Pons (tissue), 1 donor: ENCODE data around the gene NDRG2.

Experiments used
- DNase-seq: peaks from one replicate; pipeline ENCODE4 v3.0.0-alpha.2; 2016; ENCODE audit warnings: low spot score

Gene NDRG2

DNA sequence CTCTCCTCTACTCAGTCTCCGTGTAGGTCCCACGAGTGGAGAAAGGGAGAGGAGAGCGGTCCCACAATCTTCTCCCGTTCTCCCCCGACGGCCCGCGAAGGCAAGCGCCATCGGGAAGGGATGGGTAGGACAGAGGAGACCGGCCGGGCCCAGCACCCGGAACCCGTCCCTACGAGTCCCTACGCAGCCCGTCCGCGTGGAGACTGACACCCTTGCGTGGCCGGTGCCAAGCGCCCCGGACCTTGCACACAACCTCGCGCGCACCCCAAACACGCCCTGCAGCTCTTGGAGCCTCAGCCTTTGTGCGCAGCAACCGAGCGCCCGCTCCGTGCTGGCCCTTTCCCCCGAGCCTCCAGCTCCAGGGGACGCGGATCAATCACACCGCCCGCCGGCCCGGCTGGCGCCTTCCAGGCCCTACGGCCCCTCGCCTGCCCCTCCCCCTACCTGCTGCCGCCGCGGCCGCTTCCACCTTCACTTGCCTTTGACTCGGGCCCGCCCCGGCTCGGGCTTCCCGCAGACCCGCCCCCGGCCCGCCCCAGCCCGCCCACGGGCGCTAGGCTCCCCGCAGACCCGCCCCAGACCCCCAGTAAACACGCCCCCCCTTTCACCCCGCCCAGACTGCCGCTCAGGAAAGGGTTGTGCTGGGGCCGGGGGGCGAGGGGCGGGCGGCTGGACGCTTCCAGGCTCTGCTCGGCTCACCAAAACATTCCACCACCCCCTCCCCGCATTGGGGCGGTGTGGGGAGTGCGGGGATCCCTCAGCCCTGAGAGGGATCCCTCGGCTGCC lies at the start of gene NDRG2:
NDRG2 (minus strand) TSS at position 477 of the 786 bp plus-strand sequence. CDS start 1,746 bp downstream, outside the sequence.
- peak; percentile 64 for DNase-seq

DNA sequence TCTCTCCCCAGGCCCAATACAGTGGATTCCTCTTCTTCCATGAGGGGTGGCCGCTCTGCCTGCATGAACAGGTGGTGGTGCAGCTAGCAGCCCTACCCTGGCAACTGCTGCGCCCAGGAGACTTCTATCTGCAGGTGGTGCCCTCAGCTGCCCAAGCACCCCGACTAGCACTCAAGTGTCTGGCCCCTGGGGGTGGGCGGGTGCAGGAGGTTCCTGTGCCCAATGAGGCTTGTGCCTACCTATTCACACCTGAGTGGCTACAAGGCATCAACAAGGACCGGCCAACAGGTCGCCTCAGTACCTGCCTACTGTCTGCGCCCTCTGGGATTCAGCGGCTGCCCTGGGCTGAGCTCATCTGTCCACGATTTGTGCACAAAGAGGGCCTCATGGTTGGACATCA lies 49.1 kb upstream of the NDRG2 start:
- no peak for DNase-seq

DNA sequence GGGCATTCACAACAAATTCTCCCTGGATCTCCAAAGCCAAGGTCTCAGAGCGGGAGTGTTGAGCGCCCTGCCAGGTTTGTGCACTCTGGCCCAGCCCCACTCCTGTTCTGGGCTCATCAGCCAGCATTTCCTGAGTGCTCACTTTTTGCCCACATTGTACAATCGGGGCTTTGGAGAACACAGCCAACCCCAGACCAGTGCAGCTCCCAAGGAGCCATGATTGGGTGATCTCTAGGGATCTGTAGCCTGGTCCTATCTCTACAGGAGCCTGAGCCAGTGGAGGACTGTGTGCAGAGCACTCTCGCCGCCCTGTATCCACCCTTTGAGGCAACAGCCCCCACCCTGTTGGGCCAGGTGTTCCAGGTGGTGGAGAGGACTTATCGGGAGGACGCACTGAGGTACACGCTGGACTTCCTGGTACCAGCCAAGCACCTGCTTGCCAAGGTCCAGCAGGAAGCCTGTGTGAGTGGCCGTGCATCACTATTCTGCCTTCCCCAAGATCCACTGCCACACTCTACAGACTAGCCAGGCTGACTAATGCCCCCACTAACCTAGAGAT lies 48.0 kb upstream of the NDRG2 start:
- no peak for DNase-seq

DNA sequence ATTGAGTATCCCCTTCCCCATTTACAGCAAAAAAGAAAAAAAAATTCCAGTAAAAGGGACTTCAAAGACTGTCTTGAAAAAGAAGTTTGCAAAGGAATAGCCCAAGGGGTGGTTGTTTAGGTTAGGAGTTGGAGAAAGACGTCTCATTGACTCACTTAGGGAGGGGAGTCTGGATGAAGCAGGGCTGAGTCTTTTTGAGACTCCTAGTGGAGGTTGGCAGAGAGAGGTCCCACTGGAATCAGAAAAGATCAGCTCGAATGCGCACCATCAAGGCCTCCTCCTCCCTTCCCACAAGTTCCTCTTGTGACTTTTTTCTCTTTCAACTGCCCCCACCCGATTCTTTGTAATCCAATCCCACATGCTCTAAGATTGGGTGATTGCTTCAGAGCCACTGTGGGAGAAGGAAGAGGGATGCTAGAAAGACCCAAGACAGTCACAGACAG lies 47.2 kb upstream of the NDRG2 start:
- DNase-seq, result peak; percentile 74

DNA sequence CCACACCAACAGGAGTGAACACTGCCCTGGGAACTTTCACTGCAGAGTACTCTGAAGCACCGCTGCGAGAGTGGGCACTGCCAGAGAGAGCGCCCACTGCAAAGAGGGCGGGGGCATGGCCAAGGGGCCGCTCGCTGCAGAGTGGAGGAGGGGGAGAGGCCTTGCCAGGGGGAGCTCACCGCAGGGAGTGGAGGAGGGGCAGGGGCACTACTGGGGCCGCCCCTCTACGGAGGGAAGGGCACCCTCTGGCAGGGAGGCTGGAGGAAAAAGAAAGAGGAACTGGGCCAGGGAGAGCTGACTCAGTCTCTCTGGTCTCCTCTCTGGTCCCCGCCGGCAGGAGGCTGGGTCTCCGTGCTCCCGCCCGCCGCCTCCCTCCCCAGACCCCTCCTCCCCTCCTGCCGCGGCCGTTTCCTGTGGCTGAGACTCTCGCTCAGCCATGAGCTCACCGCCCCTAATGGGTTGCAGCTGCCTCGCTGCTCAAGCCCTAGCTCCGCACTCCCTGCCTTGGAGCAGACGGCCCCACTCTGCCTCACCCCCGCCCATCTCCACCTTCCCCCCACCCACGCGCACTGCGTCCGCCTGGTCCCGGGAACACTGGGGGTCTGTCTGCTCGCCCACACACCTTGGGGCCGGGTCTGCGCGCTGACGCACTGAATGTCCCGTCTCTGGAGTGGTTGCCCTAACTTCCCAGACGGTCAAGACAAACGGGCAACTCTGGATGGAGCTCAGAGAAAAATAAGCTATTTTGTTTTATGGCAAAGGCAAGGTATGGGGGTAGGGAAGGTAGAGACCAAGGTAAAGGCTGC lies 46.6 kb upstream of the NDRG2 start:
- peak; percentile 78 for DNase-seq

DNA sequence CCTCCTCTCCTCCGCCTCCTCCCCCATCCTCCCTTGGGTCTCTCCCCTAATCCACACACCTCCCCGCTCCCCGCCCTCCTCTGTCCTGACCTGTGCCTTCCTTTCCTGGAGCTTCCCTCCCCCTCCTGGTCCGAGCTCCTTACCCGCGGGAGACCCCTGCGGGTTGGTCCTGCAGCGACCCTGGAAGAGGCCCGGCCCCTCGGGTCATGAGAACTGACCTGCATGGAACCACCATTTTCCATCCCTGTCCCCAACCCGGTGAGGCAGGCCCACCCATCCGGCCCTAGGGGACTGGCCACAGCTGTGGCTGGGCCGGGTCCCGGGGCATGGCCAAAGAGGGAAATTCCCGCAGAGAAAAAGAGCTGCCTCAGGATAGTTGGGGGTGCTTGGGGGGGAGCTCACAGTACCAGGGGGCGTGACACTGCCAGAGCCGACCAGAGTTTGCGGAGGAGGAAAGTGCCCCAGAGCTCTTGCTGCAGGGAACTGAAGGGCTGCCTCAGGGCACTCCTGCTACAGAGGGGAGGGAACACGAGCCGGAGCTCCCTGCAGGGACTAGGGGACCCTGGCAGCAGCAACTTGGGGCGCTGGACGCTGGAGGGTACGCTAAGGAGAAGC lies 45.9 kb upstream of the NDRG2 start:
- peak; percentile 36 for DNase-seq

DNA sequence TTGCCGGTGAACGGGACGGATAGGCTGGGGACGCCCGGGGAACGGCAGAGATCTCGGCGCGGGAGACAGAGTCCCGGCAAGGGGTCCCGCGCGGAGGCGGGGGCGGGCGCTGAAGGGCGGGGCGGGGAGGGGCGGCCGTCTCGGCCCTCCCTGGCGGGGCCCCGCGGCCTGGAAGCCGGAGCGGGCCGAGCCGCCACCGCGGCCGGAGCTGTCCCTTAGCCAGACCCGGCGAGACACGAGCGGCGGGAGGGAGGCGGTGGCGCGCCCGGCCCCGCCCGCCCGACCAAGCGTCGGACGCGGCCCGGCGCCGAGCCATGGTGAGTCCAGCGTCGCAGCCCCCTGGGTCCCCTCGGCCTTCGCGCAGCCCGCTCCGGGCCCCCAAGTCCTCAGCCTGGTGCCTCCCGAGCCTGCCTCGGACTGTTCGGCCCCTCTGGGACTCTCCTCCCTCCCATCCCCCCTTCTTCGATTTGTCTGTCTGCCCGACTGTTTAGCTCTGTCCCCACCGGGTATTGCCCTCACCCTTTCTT lies 45.3 kb upstream of the NDRG2 start, which contains the start of gene ARHGEF40:
ARHGEF40 (plus strand) TSS at position 222 of the 527 bp plus-strand sequence; CDS start at position 315, 93 bp downstream.
- peak; percentile 55 for DNase-seq

DNA sequence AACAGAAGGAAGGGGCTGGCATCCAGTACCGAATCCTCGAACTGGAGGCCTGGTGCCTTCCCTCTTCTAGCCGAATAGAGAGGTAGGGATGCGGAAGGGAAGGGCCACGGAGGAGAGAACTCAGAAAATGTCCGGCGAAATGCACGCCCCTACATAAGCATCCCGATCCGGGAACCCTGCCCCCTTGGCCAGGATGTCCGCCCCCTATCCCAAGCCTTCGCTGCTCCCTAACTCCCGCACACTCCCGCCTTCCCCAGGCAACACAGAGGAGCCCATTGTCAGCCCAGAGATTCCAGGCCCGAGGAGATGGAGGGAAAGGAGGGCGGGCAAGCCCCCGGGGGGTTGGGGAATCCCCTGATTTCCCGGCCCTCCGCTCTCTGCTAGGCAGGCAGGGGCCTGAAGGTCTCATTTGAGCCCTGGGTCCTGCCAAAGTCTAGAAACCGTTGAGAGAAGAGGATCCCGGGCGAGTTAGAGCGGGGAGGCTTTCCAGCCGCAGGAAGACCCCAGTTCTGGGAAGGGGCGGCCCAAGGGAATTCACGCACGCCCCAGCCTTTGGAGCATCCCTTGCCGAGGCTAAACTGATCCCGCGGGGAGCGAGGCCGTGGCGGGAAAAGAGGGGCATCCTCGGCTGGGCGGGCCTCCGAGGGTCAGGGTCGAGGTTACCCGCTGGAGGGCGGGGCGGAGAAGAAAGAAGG lies 44.7 kb upstream of the NDRG2 start:
- DNase-seq, result peak; percentile 74

DNA sequence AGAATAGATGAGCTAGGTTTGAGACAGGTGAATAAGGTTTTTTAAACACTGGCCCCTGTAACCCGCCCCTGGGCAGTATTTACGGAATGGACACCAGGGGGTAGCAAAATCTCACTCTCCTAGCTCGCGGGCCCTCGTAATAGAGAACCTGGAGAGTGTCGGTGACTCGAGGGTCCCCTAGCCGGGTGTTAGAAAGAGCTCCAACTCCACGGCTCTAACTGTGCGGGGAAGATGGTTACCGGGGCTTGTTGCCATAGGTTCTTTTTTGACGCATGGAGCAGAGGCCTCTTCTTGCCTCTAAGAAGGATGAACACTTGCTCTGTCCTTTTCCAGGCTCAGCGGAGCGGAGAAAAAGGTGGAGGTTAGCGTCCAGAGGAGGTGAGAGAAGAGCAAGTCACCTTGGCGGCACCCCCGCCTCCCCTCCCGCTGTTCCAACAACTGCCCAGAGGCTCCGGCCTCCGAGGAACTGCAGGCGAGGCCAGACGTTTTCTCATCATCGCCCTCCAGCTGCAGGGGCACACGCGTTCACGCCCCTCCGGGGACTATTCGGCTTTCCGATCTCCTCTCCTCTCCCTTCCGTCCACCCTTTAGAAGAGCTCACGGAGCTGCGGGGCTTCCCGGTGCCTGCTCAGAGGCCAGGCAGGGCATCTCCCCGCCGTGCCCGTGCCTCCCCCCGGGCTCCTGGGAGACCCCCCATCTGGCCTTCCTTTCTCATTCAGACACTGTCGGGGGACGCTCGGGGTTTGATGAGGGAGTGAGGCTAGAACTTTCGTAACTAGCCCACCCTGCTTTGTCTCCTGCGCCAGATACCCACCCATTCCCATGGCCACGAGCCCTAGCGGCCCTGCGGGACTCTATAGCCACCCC lies 43.9 kb upstream of the NDRG2 start:
- DNase-seq, result peak; percentile 73

DNA sequence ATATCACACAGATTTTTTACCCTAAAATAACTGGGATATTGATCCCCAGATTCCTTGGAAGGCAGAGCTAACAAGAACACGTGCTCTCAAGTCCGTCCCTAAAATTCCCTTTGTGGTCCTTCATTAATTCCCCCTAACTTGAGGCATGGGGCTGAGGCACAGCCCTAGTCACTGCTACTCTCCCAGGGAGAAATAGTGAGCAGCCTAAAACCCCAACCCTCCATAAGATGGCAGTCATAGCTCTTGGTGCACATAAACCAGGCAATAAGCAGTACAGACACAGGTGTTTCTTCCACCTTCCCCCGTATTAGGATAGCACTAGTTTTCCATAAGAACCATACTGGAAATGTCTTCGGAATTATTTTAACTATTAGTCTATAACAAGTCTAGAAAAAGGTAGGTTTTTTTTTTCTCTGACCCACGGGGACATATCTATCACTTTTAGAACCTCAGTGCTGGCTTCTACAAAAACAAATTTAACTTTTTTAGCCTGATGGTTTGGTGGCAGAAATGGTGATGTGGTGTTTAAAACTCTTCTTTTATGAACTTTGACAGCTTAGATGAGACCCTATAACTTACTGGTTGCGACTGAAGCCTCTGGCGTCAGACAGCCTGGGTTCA lies 42.1 kb upstream of the NDRG2 start:
- no peak for DNase-seq

DNA sequence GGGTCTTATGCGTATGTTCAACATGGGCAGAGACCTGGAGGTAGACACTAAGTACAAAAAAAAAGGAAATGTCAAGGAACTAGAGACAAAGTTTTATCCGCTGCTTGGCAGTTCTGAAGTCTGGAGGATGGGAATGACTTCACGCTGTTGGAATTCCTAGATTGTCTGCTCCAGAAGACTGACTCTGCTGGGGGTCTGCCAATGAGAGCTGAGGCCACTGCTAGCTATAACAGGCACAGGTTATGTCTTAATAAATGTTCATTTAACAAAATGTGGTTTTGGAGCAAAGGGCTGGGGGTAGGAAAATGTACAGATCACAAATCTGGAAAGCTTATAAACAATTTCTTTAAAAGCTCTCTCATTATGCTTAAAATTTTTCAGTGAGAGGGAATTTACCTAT lies 38.6 kb upstream of the NDRG2 start:
- DNase-seq, result no peak

DNA sequence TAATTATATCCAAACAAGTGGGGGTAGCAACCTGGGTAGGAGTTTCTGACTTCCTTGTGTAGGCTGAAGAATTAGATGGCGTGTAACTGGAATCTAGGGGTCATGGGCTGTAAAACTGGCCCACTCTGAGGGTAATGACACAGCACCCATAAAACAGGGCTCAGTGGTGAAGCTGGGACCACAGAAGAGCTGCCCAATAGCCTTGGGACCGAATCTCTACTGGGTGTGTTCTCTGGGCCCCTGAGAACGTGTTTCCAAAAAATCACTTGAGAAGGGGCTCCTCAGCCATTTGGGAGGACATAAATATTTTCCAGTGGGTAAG lies 36.4 kb upstream of the NDRG2 start:
- no peak for DNase-seq

DNA sequence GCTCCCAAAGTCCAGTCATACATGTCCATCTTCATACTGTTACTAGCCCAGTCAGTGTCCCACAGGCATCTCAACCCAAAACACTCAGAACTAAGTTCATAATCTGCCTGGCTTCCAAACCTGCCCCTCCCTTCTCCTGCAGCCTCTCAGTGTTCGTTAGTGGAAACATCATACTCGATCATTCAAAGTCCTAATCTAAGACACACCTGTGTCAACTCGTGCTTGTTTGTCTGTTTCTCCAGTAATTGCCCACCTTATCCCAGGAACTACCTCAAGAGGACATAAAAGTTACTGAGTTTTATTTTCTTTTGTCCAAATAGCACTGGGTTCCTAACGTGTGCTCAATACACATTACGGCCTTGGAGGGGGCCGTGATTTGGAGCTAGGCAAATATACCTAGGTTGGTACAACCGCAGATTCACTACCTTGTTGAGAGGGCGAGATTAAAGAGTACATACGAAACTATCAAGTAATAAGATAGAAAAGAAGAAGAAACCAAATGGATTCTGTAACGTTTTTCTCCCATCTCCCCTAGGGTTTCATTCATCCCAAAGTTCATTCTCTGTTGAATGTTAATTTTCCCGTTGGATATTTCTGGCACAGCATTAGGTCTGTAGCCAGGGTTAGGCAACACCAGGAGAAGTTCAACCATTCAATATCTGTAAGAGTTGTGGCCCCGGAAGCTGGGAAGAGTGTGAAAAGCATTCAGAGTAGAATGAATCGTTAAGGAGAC lies 35.9 kb upstream of the NDRG2 start:
- no peak for DNase-seq

DNA sequence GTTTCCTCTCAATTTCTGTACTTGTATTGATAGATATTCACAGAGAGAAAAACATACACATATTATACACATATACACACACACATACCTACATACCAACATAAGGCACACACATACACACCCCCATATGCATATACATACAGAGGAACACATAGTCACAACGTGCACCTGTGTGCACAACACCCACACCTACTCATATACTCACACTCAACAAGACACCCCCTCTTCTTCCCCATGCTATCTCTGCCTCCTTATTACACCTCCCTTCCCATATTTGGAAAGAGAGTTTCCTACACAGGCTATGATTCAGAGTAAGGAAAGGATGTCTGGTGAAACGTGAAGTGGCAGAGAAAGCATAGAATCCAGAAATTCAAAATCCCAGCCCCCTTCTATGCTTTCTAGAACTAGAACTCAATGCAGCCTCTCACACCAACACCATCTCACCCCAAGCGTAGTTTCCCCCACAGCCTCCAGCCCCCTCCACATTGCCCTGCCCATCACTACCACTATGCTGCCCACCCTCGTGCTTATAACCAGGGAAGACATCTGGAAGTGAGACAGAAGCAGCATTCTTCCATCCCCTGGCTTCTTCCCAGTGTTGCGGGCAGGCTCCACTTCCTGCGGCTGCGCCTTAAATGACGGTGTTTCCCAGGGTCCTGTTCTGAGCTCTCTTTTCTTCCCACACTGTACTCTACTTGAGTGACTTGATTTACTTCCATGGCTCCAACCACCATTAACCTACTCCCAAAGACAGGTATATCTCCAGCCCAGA lies 35.2 kb upstream of the NDRG2 start:
- peak; percentile 48 for DNase-seq

DNA sequence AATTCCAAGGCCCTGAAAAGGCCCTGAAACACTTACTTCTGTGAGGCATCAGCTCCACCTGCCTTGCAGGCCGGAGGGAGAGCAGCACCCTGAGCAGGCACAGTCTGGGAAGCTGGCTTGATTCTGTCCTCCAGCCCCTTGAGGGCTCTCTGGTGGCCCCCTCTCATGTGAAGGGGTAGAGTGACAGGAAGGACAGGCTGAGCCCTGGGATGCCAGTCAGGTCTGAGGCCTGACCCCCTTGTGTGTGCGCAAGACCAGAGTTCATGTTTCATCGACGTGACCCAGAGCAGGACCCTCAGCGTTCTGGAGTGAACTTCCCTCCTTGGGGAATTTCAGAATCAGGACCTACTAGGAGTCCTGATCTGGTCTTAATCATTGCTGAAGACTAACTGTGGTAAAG lies 34.0 kb upstream of the NDRG2 start:
- no peak for DNase-seq

DNA sequence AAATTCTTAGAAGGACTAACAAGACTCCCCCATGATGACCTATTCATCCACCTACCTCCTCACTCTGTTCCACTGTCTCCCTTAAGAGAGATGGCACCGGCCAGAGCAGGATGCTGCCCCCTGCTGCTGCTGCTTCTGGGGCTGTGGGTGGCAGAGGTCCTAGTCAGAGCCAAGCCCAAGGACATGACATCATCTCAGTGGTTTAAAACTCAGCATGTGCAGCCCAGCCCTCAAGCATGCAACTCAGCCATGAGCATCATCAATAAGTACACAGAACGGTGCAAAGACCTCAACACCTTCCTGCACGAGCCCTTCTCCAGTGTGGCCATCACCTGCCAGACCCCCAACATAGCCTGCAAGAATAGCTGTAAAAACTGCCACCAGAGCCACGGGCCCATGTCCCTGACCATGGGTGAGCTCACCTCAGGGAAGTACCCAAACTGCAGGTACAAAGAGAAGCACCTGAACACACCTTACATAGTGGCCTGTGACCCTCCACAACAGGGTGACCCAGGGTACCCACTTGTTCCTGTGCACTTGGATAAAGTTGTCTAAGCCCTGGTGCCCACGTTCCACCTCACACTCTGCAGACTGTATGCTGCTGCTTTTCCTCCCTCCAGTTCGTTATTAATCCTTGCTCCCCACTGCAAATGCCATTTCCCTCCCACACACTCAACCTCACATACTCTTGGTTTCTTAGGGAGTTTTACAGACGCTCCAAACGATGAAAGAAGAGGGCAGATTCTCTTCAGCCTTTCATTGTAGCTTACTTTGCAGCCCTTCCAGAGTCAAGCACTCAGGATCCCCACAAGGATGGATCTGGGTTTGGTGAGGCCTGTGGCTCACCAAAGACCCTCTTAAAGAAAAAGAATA lies 33.2 kb upstream of the NDRG2 start, which contains the start of gene RNASE8:
RNASE8 (plus strand) TSS at position 20 of the 873 bp plus-strand sequence; CDS start at position 91, 71 bp downstream.
- DNase-seq, result no peak

DNA sequence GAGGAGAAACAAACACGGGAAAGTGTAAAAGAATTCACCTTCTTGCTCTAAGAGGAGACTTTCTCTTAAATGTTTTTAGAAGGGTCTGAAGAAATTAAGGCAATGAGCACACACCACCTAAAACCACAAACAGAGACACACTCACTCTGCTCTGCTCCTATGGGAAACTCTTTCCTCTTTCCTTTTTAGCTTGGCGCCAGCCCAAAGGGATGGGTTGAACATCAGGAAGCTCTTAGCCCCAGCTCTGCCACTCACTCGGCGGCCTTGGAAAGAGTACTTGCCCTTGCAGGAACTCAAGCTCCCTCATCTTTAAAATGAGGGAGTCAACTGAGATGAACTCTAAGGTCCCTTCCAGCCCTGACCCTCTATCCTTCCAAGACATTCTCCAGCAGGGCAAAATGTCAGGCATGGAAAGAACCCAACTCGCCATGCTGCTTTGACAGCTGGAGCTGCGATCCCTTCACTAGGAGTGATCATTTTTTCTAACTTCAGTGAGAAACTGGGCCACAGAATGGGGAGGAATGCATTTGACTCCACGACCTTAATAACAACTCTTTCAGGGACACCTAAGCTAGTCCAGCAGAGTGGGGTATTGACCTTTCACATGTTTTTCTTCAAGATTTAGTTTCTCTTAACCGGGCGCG lies 31.8 kb upstream of the NDRG2 start:
- DNase-seq, result no peak
